HFFc6 (cell line): ENCODE results near the gene CFAP161. TPM values are rescaled to one million over a fixed set of nuclear protein-coding genes. Genes with fewer than 3 reads are reported as not detected.

Experiments used
- DNase-seq: peaks from one replicate; pipeline ENCODE4 v3.0.0-alpha.2; 2018
- H3K27ac Mint-ChIP-seq: 2 replicates; pipeline ENCODE4 v1.8.0; 2020; ENCODE audit warnings: mild to moderate bottlenecking, mixed read lengths
- H3K27me3 Mint-ChIP-seq: 2 replicates; pipeline ENCODE4 v1.8.0; 2021; ENCODE audit warnings: mild to moderate bottlenecking, moderate library complexity, mixed read lengths; ENCODE audit not compliant: insufficient read depth
- H3K36me3 Mint-ChIP-seq: 2 replicates; pipeline ENCODE4 v1.8.0; 2021; ENCODE audit warnings: low read depth, mixed read lengths
- H3K4me1 Mint-ChIP-seq: 2 replicates; pipeline ENCODE4 v1.8.0; 2020; ENCODE audit warnings: low read depth, mixed read lengths
- H3K4me3 Mint-ChIP-seq: 2 replicates; pipeline ENCODE4 v1.8.0; 2020; ENCODE audit warnings: mild to moderate bottlenecking, moderate library complexity, mixed read lengths
- H3K9me3 Mint-ChIP-seq: 2 replicates; pipeline ENCODE4 v1.8.0; 2020; ENCODE audit warnings: mild to moderate bottlenecking, mixed read lengths
- CTCF ChIP-seq: fragments of 200-600 bp; sonication (generic); IDR thresholded peaks from 2 replicates; pipeline ENCODE4 v1.5.0; 2021; ENCODE audit warnings: antibody characterized with exemption, mild to moderate bottlenecking
- total RNA-seq, 6 experiments: library from RNA; stranded (reverse); fragmentation: NEBNext Ultra II Directional; extraction: Animal tissue kit (Norgen Biotek cat#: 25700); gene quantifications; 2 replicates in 1 of 6; 3 replicates in 5 of 6; pipeline ENCODE4 v1.2.3, GENCODE V29; 2021

Gene CFAP161
- total RNA-seq, 6 experiments from 2014 or later = 0.20 to 0.43 TPM; not detected in 4

GRCh38 chr15:81170511-81170910 lies 36.4 kb downstream of the CFAP161 start:
- Mint-ChIP-seq H3K27me3 (peaks cover 9% of the 10 kb centered on the region), H3K4me3 (no peak overlapping the region), H3K4me1 (peaks cover 1% of the 10 kb centered on the region), H3K9me3 (no peaks in the 10 kb centered on the region), H3K36me3 (no peaks in the 10 kb centered on the region), H3K27ac (no peak overlapping the region)
- no peak for DNase-seq
- TF ChIP-seq CTCF = no peak

- peaks cover 9% of the 10 kb centered on the region for H3K27me3 Mint-ChIP-seq
Observed at GRCh38 chr15:81171286-81171685, 37.2 kb downstream of the CFAP161 start.

GRCh38 chr15:81174125-81174791 lies 40.2 kb downstream of the CFAP161 start:
- no peak for TF ChIP-seq CTCF
- Mint-ChIP-seq H3K27ac (no peak overlapping the region), H3K27me3 (peaks cover 20% of the 10 kb centered on the region; the same call in 1 of the 2 replicates), H3K9me3 (no peaks in the 10 kb centered on the region), H3K4me3 (no peak overlapping the region), H3K36me3 (no peaks in the 10 kb centered on the region), H3K4me1 (no peaks in the 10 kb centered on the region)
- DNase-seq = no peak

More at GRCh38 chr15:81171286-81171685, 37.2 kb downstream of the CFAP161 start:
- Mint-ChIP-seq H3K36me3 (no peaks in the 10 kb centered on the region), H3K4me1 (no peaks in the 10 kb centered on the region), H3K27ac (no peak overlapping the region), H3K9me3 (no peaks in the 10 kb centered on the region), H3K4me3 (no peak overlapping the region)
- DNase-seq = no peak
- no peak for TF ChIP-seq CTCF

- H3K4me3 Mint-ChIP-seq = no peak overlapping the region
- no peaks in the 10 kb centered on the region for H3K9me3 Mint-ChIP-seq
- no peaks in the 10 kb centered on the region for H3K36me3 Mint-ChIP-seq
- H3K27ac Mint-ChIP-seq = no peak overlapping the region
- no peaks in the 10 kb centered on the region for H3K4me1 Mint-ChIP-seq
- H3K27me3 Mint-ChIP-seq = peaks cover 19% of the 10 kb centered on the region; the same call in 1 of the 2 replicates
- peak; percentile 27; the same call in 1 of the 2 replicates for TF ChIP-seq CTCF
- no peak for DNase-seq
Observed at GRCh38 chr15:81174792-81175327, 40.8 kb downstream of the CFAP161 start.

GRCh38 chr15:81175496-81175895 lies 41.4 kb downstream of the CFAP161 start:
- no peak overlapping the region for H3K27ac Mint-ChIP-seq
- no peaks in the 10 kb centered on the region for H3K36me3 Mint-ChIP-seq
- H3K9me3 Mint-ChIP-seq = no peaks in the 10 kb centered on the region
- H3K4me1 Mint-ChIP-seq = no peaks in the 10 kb centered on the region
- no peak overlapping the region for H3K4me3 Mint-ChIP-seq
- H3K27me3 Mint-ChIP-seq = peaks cover 19% of the 10 kb centered on the region; the same call in 1 of the 2 replicates
- no peak for DNase-seq
- TF ChIP-seq CTCF = no peak
